ENCODE results near the gene CDH24.

GRCh38 chr14:23077962-23078361 is 20.6 kb upstream of the CDH24 start:
- TF ChIP-seq GATA2 (IDR thresholded peaks at IDR 0.05; ENCODE audit: insufficient read depth, insufficient read length, low read depth, low read length) = no peak
- TF ChIP-seq CTCF (IDR thresholded peaks at IDR 0.05; ENCODE audit: extremely low read depth in 1 of 2, insufficient read depth in 1 of 2, low read depth in 1 of 2, low read length in 2 of 2) = no peak
- no peak for TF ChIP-seq POLR2A (IDR thresholded peaks at IDR 0.05; ENCODE audit: low read depth, low read length)
- no peak for TF ChIP-seq POLR2AphosphoS5 (IDR thresholded peaks at IDR 0.05; ENCODE audit: insufficient read depth, low read depth, low read length)
- TF ChIP-seq EZH2 (IDR thresholded peaks at IDR 0.05; ENCODE audit: borderline replicate concordance, low read depth, low read length, severe bottlenecking) = no peak
- TF ChIP-seq MAX (IDR thresholded peaks at IDR 0.05; ENCODE audit: insufficient read depth, insufficient read length) = no peak
- no peak for TF ChIP-seq MYC (IDR thresholded peaks at IDR 0.05; ENCODE audit: low read depth, low read length)
- no peak for TF ChIP-seq JUN (IDR thresholded peaks at IDR 0.05; ENCODE audit: borderline replicate concordance, insufficient read depth, insufficient read length, low read depth)
